T-helper 2 cell treated with Interferon-gamma antibody and Interleukin-4, amounts not matched to agents 5 μg/mL and 100 μg/mL, for 36 hours (primary cell): ENCODE measurements around the gene CTTNBP2.

Experiments
- DNase-seq: peaks from one replicate; pipeline ENCODE4 v3.0.0; 2021; ENCODE audit warnings: low spot score
- H3K27ac Mint-ChIP-seq: one replicate; pipeline ENCODE4 v1.8.0; 2021; ENCODE audit warnings: mild to moderate bottlenecking, mixed read lengths
- H3K27me3 Mint-ChIP-seq: one replicate; pipeline ENCODE4 v1.8.0; 2021; ENCODE audit warnings: low read depth, mixed read lengths
- H3K36me3 Mint-ChIP-seq: one replicate; pipeline ENCODE4 v1.8.0; 2021; ENCODE audit warnings: low read depth, mixed read lengths
- H3K4me1 Mint-ChIP-seq: one replicate; pipeline ENCODE4 v1.8.0; 2021; ENCODE audit warnings: low read depth, mixed read lengths
- H3K4me3 Mint-ChIP-seq: one replicate; pipeline ENCODE4 v1.8.0; 2022; ENCODE audit warnings: mild to moderate bottlenecking, moderate library complexity, mixed read lengths
- H3K9me3 Mint-ChIP-seq: one replicate; pipeline ENCODE4 v1.8.0; 2021; ENCODE audit warnings: mixed read lengths

Gene CTTNBP2

DNA sequence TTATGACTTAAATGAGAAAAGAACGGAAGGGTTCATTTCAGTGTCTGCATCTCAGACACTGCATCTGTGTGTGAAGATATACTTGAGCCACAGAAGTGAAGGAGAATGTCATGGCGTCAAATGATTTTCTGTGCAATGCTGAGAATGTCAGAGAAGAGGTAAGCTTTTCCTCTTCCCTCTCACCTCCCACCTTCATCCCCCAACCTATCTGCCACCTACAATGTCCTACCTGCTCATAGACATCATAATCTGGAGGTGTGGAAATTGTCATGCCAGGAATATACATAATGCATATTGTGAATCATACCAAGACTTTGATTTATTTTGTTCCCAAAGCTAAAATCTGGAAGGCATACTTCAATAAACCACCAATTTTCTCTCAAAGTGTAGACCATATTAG, 53.7 kb downstream of the CTTNBP2 start:
- no peaks in the 10 kb centered on the region for H3K9me3 Mint-ChIP-seq
- no peak overlapping the region for H3K27ac Mint-ChIP-seq

DNA sequence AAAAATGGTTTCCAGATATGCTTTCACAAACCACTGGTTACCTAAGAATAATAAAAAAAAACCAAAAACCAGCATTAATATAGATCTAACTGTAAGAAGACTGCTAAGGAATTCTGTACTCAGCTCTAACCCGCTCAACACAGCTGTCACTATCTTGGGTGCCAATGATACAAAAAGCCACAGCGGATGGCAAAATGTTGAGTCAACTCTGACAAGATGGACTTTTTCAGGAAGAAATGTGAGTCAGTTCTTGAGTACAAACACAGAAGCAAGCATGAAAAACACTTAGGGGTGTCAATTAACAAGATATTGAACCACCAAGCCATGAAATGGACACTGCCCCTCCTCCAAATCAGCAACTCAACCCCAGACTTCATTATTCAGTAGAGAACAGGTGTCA, 55.0 kb downstream of the CTTNBP2 start:
- Mint-ChIP-seq H3K9me3 (no peaks in the 10 kb centered on the region), H3K36me3 (no peaks in the 10 kb centered on the region), H3K4me3 (no peak overlapping the region), H3K27me3 (no peaks in the 10 kb centered on the region), H3K4me1 (no peaks in the 10 kb centered on the region), H3K27ac (no peak overlapping the region)
- DNase-seq, result no peak

More for the DNA sequence above, 53.7 kb downstream of the CTTNBP2 start:
- Mint-ChIP-seq H3K4me1 (no peaks in the 10 kb centered on the region), H3K36me3 (no peaks in the 10 kb centered on the region), H3K4me3 (no peak overlapping the region), H3K27me3 (no peaks in the 10 kb centered on the region)
- no peak for DNase-seq

DNA sequence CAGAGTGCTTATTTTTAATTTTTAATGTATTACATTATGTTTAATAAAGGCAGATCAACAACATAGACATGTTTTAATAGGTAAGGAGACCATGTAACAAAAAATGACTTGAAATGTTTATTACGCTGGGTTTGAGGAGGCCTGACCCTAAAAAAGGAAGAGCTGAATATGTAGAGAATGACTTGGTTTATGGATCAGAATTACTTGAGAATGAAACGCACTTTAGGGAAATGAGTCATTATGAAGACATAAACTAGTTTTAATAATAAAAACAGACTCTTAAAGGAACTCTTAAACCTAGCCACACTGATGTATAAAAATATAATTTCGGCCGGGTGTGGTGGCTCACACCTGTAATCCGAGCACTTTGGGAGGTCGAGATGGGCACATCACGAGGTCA, 56.5 kb downstream of the CTTNBP2 start:
- no peak overlapping the region for H3K4me3 Mint-ChIP-seq
- no peak for DNase-seq
- no peak overlapping the region for H3K27ac Mint-ChIP-seq
- H3K9me3 Mint-ChIP-seq, result no peaks in the 10 kb centered on the region
- H3K4me1 Mint-ChIP-seq, result no peaks in the 10 kb centered on the region
- H3K27me3 Mint-ChIP-seq, result no peaks in the 10 kb centered on the region
- H3K36me3 Mint-ChIP-seq, result no peaks in the 10 kb centered on the region

DNA sequence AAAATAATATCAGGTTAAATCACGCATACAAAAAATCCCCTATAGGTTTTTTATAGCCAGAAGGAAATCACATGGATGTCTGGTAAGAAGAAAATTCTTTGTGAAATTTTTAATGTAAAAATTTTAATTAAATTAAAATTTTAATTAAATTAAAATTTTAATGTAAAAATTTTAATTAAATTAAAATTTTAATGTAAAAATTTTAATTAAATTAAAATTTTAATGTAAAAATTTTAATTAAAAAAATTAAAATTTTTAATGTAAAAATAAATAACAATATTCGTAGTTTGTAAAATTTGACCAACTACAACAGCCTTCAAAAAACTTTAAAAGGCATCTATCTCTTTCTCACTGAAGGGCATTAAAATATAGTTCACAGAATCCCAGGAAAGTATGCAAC, 61.5 kb downstream of the CTTNBP2 start:
- no peaks in the 10 kb centered on the region for H3K4me1 Mint-ChIP-seq
- no peaks in the 10 kb centered on the region for H3K36me3 Mint-ChIP-seq
- H3K27me3 Mint-ChIP-seq, result no peaks in the 10 kb centered on the region
- H3K4me3 Mint-ChIP-seq, result no peak overlapping the region
- no peak for DNase-seq
- H3K9me3 Mint-ChIP-seq, result no peaks in the 10 kb centered on the region
- H3K27ac Mint-ChIP-seq, result no peak overlapping the region

DNA sequence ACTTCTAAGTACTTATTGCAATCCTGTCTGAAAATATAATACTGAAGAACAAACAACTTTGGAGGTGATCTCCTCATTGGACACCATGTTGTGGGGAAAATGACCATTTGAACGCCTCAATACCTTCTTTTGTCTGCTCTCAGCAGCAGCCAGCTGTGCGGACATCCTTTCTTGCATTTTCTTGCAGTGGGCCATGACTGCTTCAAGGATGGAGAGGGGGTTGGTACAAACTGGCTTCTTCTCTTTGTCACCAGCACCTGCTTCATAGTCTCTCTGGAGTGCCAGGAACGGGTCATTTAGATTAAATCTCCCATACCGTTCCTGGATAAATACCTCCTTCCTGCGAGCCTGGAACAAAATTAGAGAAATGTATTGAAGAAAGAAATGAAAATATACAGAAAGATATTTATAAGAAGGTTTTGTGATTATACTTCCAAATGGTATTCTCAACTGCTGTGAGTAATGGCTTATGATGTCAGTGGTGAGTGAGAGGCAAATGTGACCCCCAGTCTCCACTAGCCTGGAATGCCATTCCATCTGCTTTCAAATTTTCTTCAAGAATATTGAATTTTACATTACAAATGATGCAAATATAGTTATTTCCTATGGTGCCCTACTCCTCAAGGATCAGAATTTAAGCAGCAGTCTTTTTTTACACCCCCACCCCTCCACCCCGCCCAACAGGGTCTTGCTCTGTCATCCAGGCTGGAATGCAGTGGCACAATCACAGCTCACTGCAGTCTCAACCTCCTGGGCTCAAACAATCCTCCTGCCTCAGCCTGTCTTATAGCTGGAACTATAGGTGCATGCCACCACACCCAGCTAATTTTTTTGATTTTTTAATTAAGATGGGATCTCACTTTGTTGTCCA, 62.4 kb downstream of the CTTNBP2 start:
- Mint-ChIP-seq H3K4me3 (no peak overlapping the region), H3K27me3 (no peaks in the 10 kb centered on the region), H3K4me1 (no peaks in the 10 kb centered on the region), H3K27ac (no peak overlapping the region), H3K9me3 (no peaks in the 10 kb centered on the region), H3K36me3 (no peaks in the 10 kb centered on the region)
- no peak for DNase-seq

DNA sequence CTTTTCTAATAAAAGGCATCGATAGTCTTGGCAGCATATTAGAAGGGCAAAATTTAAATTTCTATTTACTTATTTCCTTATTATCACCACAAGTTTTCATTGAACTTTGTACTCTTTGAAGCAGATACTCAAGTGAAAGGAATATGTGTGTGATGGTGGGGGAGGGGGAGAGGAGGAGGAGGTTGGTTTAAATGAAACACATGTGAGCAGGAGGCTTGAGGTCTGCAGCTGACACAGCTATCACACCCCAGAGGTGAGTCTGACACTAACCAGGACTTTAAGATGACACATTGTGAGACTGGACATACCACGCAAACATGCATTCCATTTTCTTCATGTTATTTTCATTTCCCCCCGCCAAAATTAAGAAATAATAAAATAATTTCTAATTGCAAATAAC, 63.3 kb downstream of the CTTNBP2 start:
- Mint-ChIP-seq H3K9me3 (no peaks in the 10 kb centered on the region), H3K4me1 (no peaks in the 10 kb centered on the region), H3K27me3 (no peaks in the 10 kb centered on the region), H3K36me3 (no peaks in the 10 kb centered on the region), H3K27ac (no peak overlapping the region), H3K4me3 (no peak overlapping the region)
- no peak for DNase-seq

DNA sequence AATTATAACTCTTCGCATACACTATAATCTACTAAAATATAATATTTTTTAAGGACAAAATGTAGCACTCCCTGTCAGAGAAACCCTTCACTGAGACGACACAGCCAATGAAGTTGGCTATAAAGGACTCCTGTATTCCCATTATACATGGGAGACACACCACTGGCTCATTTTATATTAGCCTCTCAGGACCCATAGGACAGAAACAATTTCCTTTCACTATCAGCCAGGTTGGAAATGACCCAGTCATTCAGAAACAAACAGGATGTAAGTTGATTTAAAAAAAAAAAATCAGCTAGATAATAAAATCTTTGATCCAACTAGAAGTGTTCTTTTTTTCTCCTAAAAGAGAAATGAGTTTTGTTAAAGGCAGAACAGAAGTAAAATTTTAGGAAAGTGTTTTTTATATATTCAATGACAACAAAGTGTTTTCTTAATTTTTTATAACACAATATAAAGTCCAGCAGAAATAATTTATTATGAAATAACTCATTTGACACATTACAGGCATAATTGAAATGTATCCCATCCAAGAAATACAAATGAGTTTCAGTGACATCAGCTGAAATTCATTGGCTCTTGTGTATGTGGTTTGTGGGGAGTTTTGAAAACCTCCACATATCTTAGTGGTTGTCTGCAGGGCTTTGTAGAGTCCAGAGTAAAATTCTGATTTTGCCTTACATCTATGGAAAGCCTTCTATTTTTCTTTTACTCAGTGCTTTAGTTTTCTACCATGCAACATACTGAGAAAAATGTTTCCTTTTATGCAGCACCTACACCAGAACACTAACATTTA, 64.1 kb downstream of the CTTNBP2 start:
- H3K4me3 Mint-ChIP-seq, result no peak overlapping the region

DNA sequence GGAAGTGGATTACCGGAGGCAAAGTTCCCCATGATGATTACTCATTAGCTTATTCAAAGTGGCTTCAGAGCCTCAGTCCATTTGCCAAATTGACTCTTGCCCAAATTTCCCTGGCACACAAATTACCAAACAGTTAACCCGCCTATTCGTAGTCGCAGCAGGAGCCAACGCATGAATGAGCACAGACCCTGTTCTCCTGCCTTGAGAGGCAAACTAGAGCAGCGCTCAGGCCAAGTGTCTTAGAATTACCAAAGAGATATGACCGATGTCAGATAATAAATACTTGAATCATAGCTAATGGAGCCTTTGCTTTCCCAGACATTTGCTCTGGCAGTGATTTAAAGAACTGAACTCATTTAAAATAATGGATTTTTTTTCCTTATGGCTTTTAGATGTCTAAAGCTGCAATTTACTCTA, 64.9 kb downstream of the CTTNBP2 start:
- Mint-ChIP-seq H3K27ac (no peak overlapping the region), H3K27me3 (no peaks in the 10 kb centered on the region), H3K36me3 (no peaks in the 10 kb centered on the region), H3K4me3 (no peak overlapping the region), H3K4me1 (no peaks in the 10 kb centered on the region), H3K9me3 (no peaks in the 10 kb centered on the region)
- DNase-seq, result no peak

More for the DNA sequence above, 64.1 kb downstream of the CTTNBP2 start:
- no peaks in the 10 kb centered on the region for H3K36me3 Mint-ChIP-seq
- no peaks in the 10 kb centered on the region for H3K9me3 Mint-ChIP-seq
- H3K27me3 Mint-ChIP-seq, result no peaks in the 10 kb centered on the region
- no peak for DNase-seq
- no peaks in the 10 kb centered on the region for H3K4me1 Mint-ChIP-seq
- no peak overlapping the region for H3K27ac Mint-ChIP-seq

DNA sequence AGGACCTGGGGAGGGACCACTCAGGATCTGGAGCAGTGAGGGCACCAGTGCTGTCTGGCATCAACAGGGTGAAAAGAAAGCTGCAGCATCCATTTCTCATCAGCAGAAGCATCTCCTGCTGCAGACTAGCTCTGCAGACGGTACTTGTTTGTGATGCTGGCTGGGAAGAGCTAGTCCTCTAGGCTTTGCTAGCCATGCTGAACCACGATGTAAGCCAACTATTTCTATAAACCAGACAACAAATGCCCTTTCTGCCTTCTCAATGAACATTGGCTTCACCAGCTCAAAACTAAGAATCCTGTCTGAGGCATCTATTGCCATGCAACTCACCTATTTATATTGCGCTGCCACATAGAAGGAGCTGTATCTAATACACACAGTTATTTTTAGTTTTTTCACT, 65.6 kb downstream of the CTTNBP2 start:
- DNase-seq, result no peak
- no peaks in the 10 kb centered on the region for H3K9me3 Mint-ChIP-seq
- no peaks in the 10 kb centered on the region for H3K27me3 Mint-ChIP-seq
- no peak overlapping the region for H3K4me3 Mint-ChIP-seq
- H3K27ac Mint-ChIP-seq, result no peak overlapping the region
- H3K4me1 Mint-ChIP-seq, result no peaks in the 10 kb centered on the region
- H3K36me3 Mint-ChIP-seq, result no peaks in the 10 kb centered on the region

DNA sequence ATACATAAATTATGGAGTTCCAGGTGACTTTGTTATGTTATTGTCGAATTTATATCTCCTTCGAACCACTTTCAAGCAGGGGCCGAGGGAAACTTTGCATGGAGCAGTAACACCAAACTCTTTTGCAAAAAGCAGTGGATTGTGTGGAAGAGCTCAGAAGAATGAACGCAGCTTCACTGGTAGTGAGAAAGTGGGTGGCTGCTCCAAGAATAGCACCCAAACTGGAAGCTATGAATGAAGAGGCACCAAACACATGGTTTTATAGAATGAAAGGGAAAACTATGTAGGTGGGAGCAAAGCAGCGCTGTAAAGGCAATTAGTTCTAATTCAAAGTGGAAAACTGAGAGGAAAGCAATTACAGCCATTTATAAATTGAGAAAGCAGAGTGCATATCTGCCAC, 67.2 kb downstream of the CTTNBP2 start:
- H3K36me3 Mint-ChIP-seq, result no peaks in the 10 kb centered on the region
- H3K9me3 Mint-ChIP-seq, result no peaks in the 10 kb centered on the region
- H3K4me1 Mint-ChIP-seq, result no peaks in the 10 kb centered on the region
- no peak for DNase-seq
- H3K27me3 Mint-ChIP-seq, result no peaks in the 10 kb centered on the region
- no peak overlapping the region for H3K4me3 Mint-ChIP-seq
- no peak overlapping the region for H3K27ac Mint-ChIP-seq

DNA sequence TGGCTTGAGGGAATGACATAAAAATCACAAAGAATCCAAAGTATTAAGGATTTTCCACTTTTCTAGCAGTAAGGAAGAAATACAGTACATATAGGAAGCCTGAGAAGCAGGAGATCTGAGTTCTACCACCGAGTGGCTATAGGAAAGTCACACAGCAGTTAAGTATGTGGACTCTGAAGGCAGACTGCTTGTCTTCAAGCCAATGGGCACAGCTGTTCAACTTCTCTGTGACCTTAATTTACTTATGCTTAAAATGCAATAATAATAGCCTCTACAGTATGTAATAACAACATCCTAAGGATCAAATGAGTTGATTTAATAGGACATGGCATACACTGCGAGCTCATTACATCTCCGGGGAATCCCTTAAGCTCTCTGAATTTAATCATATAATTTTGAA, 68.0 kb downstream of the CTTNBP2 start:
- Mint-ChIP-seq H3K27ac (no peak overlapping the region), H3K36me3 (no peaks in the 10 kb centered on the region), H3K4me1 (no peaks in the 10 kb centered on the region), H3K27me3 (no peaks in the 10 kb centered on the region), H3K9me3 (no peaks in the 10 kb centered on the region), H3K4me3 (no peak overlapping the region)
- DNase-seq, result no peak

DNA sequence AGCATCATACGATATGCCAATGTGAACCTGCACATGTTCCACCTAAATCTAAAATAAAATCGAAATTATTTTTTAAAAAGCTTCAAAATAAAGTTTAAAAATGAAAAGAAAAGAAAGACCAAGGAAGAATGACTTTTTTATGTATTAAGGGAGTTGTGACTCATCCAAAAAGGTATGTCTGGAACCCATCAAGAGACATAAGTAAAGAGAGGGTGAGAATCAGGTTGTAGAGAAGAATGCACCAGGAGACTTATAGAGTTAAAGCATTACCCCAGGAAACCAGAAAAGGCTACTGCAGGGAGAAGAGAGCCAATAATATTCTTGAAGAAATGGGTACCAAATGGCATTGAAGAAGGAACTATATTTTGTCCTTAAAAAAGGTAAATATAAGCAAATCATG, 69.8 kb downstream of the CTTNBP2 start:
- no peak for DNase-seq
- H3K4me3 Mint-ChIP-seq, result no peak overlapping the region

DNA sequence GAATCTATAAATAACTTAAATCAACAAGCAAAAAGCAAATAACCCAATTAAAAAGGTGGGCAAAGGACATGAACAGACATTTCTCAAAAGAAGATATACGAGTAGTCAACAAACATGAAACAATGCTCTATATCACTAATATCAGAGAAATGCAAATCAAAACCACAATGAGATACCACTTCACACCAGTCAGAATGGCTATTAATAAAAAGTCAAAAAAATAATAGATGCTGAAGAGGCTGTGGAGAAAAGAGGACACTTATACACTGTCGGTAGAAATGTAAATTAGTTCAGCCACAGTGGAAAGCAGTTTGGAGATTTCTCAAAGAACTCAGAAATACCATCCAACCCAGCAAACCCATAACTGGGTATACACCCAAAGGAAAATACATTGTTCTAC, 70.6 kb downstream of the CTTNBP2 start:
- no peak overlapping the region for H3K27ac Mint-ChIP-seq
- DNase-seq, result no peak
- H3K36me3 Mint-ChIP-seq, result no peaks in the 10 kb centered on the region
- no peaks in the 10 kb centered on the region for H3K4me1 Mint-ChIP-seq
- H3K27me3 Mint-ChIP-seq, result no peaks in the 10 kb centered on the region
- H3K9me3 Mint-ChIP-seq, result no peaks in the 10 kb centered on the region
- H3K4me3 Mint-ChIP-seq, result no peak overlapping the region

More for the DNA sequence above, 69.8 kb downstream of the CTTNBP2 start:
- Mint-ChIP-seq H3K4me1 (no peaks in the 10 kb centered on the region), H3K27ac (no peak overlapping the region), H3K27me3 (no peaks in the 10 kb centered on the region), H3K36me3 (no peaks in the 10 kb centered on the region), H3K9me3 (no peaks in the 10 kb centered on the region)

DNA sequence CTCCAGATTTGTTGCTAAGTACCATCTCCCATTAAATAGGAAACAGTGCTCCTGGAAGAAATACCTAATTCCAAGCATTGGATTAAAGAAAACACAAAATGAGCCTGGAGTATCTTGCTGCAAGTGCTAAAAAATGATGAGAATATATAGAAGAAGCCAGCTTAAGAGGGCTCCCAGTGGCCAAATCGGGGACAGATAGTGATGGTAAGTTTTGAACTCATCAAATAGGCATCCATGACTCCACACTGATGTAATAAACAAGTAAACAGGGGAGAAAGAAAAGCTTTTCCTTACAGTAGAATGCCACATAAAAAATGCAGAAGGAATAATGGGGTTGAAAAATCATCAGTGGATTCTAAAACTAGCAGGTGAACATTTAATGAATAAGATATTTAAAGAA, 72.4 kb downstream of the CTTNBP2 start:
- DNase-seq, result no peak
- Mint-ChIP-seq H3K9me3 (no peaks in the 10 kb centered on the region), H3K27ac (no peak overlapping the region), H3K36me3 (no peaks in the 10 kb centered on the region), H3K4me1 (no peaks in the 10 kb centered on the region), H3K27me3 (peaks cover 3% of the 10 kb centered on the region), H3K4me3 (no peak overlapping the region)
